Vagina (tissue), 2 donors: ENCODE data around the gene BNIP1.

ENCODE experiments used
- CTCF ChIP-seq, 3 experiments: fragments of 450-650 bp in 2 of 3; fragments of 200-600 bp in 1 of 3; sonication (generic) in 1 of 3; IDR thresholded peaks; one replicate each; pipeline ENCODE4 v1.5.1; 2017 to 2019; ENCODE audit warnings: antibody characterized with exemption in 3 of 3, mild to moderate bottlenecking in 2 of 3, moderate library complexity in 2 of 3
- POLR2A ChIP-seq, 2 donors: fragments of 450-650 bp; IDR thresholded peaks; one replicate each; pipeline ENCODE4 v1.6.1; 2017; ENCODE audit warnings: antibody characterized with exemption in 2 of 2, mild to moderate bottlenecking in 2 of 2, moderate library complexity in 2 of 2
- POLR2AphosphoS5 ChIP-seq, 2 donors: sonication (generic); formaldehyde crosslinking; IDR thresholded peaks; one replicate each; pipeline ENCODE4 v1.9.0; 2017; ENCODE audit warnings: antibody characterized with exemption in 2 of 2, mild to moderate bottlenecking in 2 of 2, low read depth in 1 of 2; ENCODE audit not compliant: insufficient read depth in 1 of 2

- TF ChIP-seq CTCF (IDR thresholded peaks at IDR 0.05) (no peak), POLR2AphosphoS5 (IDR thresholded peaks at IDR 0.05; ENCODE audit: insufficient read depth in 1 of 2, low read depth in 1 of 2) (no peak), POLR2A (IDR thresholded peaks at IDR 0.05) (no peak)
Measured at GRCh38 chr5:173155912-173156311, 11.6 kb downstream of the BNIP1 start.
